IPS-NIHi7 (cell line): ENCODE results near the gene FBXO9.

Source experiments
- DNase-seq: peaks from one replicate; pipeline ENCODE4 v3.0.0; 2012; ENCODE audit warnings: mixed read lengths; ENCODE audit errors: extremely low spot score

Gene FBXO9

DNA sequence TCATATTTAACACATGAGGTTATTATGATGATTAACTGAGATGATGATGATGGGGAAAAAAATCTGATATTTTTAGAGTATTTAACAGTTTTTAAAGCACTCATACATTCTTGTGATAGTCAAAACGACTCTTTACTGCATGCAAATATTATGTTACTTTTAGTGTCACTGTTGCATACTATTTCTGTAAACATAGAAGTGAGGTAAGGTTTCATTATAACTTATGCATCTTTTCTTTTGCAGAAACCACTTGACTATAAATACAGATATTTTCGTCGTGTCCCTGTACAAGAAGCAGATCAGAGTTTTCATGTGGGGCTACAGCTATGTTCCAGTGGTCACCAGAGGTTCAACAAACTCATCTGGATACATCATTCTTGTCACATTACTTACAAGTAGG is 30.1 kb downstream of the FBXO9 start:
- no peak for DNase-seq

DNA sequence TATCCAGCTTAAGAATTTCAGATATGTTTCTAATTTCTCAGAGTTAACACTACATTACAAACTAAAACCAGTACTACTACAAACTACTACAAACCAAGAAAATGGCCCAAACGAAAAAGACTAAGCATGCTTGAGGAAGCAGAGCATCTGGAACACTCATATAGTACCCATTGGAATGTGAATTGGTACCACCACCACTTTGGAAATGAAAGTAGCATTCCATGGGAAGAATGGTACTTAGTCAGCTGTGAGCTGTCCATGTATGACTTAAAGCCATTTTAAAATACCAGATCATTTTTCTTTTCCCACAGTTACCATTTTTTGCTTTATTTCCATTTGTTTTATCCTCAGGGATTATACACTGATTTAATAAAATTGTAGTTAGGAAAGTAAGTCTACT is 30.5 kb downstream of the FBXO9 start:
- DNase-seq = no peak

DNA sequence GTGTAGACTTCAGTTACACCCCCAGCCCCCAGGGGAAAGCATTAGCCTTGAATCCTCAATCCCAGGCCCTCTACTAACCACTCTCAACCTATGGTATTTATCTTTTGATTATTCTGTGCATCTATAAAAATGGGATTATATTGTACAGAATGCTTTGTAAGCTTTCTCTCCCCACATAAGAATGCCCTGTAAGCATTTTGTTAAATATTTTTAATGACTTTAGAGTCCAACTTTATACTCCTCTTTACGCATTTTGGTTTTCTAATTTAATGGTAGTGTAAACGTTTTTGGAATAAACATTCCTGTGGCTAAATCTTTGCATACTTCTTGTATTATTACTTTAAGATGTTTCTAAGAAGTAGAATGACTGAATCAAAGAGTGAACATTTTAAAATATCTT is 35.4 kb downstream of the FBXO9 start:
- no peak for DNase-seq

DNA sequence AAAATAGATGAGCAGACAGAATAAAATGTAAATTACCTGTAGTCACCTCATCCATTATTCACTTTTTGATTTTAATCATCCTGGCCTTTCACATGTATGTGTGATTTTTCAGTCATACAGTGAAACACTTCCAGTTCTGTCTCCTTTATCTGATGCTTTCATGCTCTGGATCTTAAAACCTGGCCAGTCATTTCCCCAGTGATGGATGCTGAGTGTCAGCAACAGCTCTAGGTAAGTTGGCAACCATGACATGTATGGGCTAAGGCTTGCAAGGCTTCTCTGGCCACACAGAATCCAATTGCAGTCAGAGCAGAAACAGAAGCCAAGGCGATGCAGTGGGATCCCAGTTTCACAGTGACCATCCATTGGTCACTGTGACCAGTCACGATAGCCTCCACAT is 35.8 kb downstream of the FBXO9 start:
- no peak for DNase-seq

DNA sequence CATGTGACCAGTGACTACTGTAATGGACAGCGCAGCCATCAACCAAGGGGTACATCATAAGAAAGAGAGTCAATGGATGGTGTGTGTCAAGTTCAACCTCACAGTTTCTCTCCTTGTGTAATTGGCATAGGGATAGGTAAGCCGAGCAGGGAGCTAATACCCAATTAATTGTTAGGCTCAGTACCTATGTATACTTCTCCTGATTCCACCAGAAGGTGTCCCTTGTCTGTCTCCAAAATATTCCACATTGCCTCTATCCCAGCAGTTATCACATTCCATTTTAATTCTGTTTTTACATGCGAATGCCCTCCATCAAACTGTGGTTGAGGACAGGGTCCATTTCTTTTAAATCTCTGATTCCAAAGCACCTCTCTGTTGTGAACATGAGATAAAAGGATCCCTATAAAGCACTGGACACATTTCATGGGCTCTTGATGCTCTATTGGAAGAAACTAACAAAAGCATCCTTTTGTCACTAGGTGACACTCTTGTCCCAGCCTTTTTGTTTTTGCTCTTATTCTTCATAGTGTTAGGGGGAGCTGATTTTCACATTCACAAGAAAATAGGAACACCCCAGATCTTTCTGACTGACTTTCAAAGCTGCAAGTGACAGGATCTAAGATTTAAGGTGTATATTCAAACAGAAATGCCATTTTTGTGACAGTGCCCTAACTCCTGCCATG is 38.9 kb downstream of the FBXO9 start:
- peak; percentile 20 for DNase-seq

DNA sequence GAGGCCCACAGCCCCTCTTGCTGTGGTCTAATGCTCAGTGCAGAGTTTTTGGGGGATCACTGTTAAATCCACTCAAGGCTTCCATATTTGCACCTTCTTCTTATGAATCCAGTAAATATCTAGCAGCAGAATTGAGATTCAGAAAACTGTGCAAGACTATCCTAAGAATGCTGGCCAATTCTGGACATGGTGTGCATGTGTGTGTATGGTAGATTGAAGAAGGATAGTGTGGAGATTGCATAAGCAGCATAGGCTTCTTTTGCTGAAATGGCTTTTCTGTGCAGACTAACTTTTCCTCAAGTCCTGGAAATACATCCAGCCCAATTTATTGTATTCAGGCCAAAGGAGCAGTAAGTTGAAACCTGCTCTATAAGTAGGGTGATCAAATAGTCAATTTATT is 39.7 kb downstream of the FBXO9 start:
- no peak for DNase-seq

DNA sequence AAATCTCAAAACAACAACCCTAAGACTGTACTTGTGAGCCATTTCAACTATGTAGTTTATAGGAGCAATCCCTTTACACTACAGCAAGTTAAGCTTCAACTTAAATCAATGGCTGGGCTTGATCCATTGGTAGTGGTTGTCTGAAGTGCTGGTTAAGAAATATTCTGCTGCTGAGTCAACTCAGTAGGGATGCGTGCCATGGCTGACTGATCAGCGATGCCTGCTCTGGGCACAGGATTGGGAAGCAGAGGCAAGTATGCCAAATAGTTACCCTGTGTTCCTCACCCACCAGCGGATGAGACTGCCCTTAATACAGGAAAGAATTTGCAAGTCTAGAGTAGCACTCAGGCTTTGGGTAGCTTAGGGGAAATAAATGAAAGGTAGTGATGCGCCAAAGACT is 41.9 kb downstream of the FBXO9 start:
- no peak for DNase-seq

DNA sequence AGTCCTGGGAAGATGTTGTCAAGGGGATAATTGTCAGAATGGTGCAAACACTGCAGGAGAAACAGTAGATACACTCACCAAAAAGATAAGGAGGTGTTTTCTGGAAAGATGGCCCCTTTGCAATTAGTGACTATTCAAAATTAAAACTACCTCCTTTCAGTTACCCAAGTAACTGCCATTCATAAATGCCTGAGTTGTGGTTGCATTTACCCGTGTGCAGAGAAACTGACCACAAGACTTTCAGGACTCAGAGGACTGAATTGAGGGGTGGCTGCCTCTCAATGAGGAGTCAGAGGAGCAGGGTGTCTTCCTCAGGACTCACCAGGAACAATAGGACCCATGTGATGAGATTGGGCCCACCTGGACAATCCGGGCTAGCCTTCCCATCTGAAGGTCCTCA is 44.4 kb downstream of the FBXO9 start:
- no peak for DNase-seq

DNA sequence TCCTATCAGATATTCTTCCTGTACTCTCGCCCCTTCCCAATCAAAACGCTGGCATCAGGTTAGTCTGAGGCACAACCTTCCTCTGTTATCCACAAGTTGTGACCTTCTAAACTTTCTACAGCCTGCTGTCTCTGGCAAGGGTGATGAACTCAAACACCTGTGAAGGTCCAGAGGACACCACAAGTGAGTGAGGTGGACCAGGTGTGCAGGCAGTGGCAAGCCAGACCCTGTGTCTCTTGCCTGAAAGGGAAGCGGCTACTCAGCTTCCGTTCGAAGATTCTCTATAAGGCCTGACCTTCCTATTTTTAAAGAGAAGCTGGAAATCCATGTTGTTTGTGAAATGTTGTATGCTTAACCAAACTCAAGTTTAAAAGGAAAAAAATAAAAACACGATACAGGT is 46.7 kb downstream of the FBXO9 start:
- no peak for DNase-seq

DNA sequence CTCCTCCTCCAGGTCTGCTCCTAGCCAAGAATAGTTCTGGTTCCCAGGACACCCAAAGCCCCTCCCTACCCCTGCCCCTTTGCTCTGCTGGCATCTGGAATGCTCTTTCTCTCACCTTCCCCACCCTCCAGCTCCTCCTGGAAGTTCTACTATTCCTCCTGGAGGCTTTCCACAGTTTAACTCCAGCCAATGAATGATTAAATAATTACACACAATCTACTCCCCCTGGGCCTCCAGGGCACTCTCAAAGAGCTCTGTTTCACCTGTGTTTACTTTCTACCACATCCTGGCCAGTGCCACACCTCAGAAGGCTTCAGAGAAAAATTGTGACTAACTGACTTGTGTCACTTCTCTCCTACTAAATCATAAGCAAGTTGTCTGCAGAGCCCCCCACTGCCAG is 47.2 kb downstream of the FBXO9 start:
- DNase-seq = no peak

DNA sequence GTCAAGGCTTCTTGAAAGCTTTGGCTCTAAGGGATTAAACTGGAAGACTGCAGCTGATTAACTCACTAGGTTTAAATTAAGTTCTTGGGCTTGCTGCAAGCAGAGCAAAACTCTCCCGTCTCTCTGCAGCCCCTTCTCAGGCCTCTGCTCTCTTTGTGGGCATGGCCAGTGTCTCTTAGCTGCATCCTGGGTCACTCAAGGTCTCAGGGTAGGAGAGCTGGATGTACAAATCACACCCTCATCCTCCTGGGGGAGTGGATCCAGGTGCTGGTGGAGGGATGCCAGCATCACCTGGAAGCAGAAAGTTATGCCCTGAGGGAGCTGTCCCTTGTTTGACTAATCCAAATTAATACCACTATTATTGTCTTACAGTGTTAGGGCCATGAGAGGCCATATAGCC is 47.7 kb downstream of the FBXO9 start:
- no peak for DNase-seq

DNA sequence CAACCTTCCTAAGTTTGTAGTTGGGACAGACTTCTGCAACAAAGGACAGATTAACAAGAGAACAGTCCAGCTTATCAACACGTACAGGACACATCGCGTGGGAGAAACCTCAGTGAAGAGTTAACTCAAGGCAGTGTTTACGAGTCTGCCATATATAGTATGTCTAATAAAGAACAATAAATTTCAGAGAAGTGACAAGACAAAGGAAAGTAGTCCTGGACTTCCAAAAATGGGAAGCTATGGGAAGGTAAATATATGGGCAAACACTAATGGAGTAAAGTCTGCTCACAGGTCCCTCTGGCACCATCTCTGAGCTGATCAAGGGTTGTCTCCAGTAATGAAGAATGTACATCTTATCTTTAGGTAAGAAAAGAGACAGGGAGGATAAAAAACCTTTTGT is 48.5 kb downstream of the FBXO9 start:
- DNase-seq = no peak

DNA sequence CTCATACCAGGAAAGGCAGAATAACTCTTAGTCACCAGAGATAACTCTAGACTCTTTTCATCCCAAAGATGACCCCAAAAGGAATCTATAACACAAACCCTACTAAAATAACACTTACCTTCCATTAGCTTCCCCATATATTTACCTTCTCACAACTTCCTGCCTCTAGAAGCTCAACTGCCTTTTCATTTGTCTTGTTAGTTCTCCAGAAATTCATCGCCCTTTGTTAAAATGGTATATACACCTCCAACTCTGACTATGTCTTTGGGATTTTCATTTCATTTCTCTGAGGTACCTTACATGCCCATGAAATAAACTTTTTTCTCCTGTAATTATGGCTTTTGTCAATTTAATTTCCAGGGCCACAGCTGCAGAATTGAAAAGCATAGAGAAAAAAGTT is 49.9 kb downstream of the FBXO9 start:
- no peak for DNase-seq

DNA sequence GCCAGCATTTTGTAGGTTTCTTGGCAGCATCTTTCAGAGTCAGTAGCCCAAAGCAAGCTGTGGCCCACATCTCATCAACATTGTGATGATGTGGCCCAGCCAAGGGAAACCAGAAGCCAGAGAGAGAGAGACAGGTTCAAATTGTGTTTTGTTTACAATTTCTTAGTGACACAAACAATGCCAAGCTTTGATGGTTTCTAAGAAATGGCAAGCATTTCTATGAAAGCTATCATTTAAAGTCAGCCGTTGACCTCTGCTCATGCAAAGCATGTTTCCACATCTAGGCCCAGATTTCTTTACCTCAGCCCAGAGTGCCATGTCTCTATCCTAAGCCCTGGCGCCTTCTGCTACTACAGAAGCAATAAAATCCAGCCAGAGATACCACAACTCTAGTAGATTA is 50.5 kb downstream of the FBXO9 start:
- no peak for DNase-seq

DNA sequence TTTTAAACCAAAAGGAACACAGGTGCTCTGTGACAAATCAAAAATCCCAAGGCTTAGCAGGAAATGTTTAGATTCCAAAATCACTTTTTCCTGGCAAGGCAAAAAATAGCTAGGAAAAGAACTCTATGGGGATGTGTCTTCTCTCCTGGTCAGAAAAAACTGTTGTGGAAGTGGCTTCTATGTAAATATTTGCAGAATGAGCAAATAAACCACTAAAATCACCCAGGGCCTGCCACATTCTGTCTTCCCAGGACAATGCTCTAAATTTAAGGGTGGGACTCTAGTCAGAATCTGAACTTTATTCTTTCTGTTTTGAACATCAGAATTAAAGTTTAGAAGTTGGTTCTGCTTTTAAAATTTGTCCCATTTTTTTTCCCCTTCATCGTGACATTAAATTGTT is 54.1 kb downstream of the FBXO9 start:
- no peak for DNase-seq

DNA sequence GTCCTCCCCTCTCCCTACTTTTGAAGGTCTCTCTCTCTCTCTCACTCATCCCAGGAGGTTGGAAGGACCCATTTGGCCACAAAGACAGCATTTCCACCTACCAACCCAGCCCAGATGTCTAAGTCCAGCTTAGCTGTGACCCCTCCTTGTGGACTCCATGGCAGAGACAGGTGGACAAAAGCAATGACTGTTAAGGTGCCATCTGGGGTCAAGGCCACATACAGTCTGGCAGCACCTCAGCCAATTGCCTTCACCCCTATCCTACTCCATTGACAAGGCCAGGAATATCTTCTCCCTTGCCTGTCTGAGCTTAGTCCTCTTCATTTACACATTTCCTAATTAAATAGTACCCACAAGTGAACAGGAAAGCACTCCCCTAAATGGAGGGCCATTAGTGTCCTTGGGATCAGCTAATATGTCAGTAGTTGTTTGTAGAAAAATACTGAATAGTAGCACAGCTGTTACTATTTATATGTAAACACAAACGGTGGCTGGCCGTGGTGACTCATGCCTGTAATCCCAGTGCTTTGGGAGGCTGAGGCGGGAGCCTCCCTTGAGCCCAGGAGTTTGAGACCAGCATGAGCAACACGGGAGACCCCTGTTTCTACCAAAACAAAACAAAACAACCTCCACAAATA is 54.7 kb downstream of the FBXO9 start:
- peak; percentile 47 for DNase-seq

DNA sequence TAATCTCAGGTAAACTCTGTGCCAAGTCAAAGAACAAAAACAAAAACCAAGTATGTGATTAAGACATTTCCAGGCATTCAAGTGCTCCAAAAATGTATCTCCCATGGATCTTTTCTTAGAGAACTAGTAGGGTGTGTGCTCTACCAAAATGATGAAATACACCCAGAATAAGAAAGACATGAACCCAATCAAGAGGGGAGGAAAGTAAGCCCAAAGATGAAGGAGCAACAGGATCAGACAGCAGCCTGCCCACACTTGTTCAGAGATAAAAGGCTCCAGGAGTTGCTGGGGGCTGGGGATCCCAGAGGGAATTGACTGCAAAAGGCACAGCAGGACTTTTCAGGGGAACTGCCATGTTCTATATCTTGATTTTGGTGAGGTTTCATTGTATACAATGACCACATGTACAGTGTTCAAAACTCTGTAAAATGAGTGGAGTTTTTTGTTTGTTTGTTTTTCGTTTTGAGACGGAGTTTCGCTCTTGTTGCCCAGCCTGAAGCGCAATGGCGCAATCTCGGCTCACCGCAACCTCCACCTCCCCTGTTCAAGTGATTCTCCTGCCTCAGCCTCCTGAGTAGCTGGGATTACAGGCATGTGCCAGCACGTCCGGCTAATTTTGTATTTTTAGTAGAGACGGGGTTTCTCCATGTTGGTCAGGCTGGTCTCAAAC is 59.1 kb downstream of the FBXO9 start:
- DNase-seq = no peak

DNA sequence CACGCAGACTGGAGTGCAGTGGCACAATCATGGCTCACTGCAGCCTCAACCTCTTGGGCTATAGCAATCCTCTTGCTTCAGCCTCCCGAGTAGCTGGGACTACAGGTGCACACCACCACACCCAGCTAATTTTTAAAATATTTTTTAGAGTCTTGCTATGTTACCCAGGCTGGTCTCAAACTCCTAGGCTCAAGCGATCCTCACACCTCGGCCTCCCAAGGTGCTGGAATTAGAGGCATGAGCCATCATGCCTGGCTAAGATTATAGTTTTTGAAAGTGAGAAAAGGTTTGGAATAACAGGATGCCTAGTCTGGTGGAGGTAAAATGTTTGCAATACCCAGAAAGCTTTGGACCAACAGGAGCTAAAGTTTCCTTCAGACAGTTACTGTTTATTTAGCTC is 60.1 kb downstream of the FBXO9 start:
- no peak for DNase-seq

DNA sequence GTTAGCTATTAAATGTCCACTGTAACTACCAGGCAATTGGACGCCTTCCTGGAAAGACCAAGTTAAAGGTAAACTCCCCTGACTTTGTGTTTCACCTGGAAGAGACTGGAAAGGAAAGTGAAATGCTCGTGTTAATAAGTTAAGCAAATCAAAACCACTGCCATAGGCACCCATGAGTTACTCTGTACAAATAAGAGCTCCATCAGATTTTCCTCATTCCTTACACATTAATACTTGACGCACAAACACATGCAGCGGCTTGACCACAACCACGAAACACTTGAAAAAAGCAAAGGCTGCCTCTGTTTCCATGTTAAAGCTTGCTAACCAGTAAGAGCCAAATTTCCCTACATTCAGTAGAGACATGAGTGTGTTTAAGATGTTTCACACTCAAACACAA is 63.6 kb downstream of the FBXO9 start:
- no peak for DNase-seq

DNA sequence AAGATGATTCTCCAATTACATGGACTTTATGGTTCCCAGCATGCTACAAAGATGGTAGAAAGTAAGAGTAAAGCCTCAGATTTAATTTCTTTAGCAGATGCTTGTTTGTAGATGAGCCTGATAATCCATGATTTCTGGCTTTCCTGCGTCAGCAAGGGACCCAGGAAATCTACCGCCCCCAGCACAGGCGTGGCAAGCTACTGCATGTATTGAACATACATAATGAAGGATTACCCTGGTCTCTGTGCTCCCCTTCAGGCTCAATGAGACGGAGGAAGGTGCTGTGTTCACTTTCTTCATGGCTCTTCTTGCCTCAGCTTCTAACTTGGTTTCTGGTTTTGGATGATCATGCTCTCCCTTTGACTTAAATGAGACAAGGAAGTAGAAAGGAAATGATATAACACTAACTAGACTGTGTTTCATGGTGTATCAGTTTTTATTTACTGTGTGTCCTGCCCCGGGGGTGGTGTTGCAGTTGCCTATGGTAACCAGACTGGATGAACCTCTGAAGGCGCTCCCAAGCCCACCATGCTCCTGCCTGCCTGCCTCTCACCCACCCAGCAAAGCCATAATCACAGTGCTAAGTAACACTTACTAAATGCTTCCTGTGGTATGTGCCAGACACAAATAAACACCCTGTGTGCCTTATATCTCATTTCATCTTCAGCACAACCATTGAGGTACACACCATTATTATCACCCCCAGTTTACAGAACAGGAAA is 65.5 kb downstream of the FBXO9 start:
- DNase-seq = no peak

DNA sequence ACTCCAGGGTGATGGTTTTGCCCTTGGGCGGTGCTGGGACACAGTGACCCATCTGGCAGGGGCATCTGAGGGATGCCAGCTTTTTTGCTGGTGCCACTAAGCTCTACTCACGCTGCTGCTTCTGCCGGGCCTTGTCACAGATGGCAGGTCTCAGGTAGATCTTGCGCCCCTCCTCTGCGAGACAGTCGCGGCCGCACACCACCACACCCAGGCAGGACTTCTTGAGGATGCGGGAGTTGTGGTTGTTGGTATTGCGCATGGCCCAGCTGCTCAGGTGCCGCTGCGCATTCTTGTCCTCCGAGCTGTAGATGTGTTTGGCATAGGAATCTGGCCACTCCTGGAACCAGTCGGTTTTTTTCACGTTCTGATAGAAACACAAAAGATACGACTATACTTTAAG is 68.8 kb downstream of the FBXO9 start:
- DNase-seq = no peak

DNA sequence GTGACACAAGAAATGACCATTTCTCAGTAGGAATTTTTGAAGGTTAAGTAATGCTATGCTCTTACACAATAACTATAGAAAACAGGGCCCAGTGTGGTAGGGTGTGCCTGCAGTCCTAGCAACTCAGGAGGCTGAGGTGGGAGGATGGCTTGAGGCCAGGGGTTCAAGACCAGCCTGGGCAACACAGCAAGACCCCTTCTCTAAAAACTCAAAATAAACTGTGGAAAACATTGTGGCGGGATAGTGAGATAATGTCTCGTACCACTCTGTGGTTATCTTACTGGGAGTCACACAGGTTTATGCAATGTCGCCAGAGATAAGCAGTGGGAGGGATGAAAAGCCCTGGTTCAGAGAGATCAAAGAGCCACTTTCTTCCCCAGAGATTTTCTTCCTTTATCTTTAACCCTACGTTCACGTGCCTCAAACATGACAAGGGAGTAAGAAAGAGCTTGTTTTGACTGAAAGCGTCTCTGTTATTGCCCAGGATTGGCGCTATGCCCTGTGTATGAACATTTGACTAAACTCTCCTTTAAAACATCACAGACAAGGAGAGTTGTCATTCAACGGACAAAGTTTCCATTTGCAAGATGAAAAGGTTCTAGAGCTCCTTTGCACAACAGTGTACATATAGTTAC is 69.5 kb downstream of the FBXO9 start:
- no peak for DNase-seq
